IMR-90 (cell line): ENCODE data around the gene CDH2. TPM values are rescaled to one million over a fixed set of nuclear protein-coding genes. Genes with fewer than 3 reads are reported as not detected.

Experiments
- ATAC-seq: fragments of 200-7000 bp; cut with Tn5 transposase; 2 replicates; pipeline ENCODE4 v1.9.1; 2020; ENCODE audit warnings: low read depth, mild to moderate bottlenecking, moderate library complexity
- BruUV-seq: library from RNA; stranded (reverse); fragments of 400-500 nt; replicated peaks from 2 replicates; lab custom pipeline; 2021; lab: Mats Ljungman, UMichigan
- CTCF ChIA-PET: fragments of 300-600 bp; formaldehyde crosslinking; extraction: SDS; loops from one replicate; lab custom pipeline; 2021; ENCODE audit warnings: antibody characterized with exemption; lab: Yijun Ruan, JAX
- POLR2A ChIA-PET: fragments of 300-600 bp; sonication (Branson Sonifier 250); formaldehyde crosslinking; loops from one replicate; lab custom pipeline; 2022; ENCODE audit warnings: antibody characterized with exemption; ENCODE audit not compliant: unreplicated experiment; lab: Charles Lee
- DNase-seq: peaks from one replicate; pipeline ENCODE4 v3.0.0; 2013
- H2AFZ ChIP-seq: replicated peaks from 2 replicates; pipeline ENCODE3; 2013; ENCODE audit warnings: low read length, mild to moderate bottlenecking; ENCODE audit not compliant: poor library complexity
- H2AK5ac ChIP-seq: 2 replicates; pipeline ENCODE4 v1.6.1; 2013; ENCODE audit warnings: low read depth, low read length, inconsistent platforms
- H2AK9ac ChIP-seq: replicated peaks from 2 replicates; pipeline ENCODE3; 2013; ENCODE audit warnings: mild to moderate bottlenecking, low read depth, low read length, moderate library complexity; ENCODE audit not compliant: poor library complexity
- H2BK120ac ChIP-seq: 2 replicates; pipeline ENCODE4 v1.6.1; 2013; ENCODE audit warnings: low read depth, low read length, inconsistent platforms
- H2BK15ac ChIP-seq: 3 replicates; pipeline ENCODE4 v1.6.1; 2013; ENCODE audit warnings: low read depth, low read length, inconsistent platforms
- H2BK20ac ChIP-seq: 2 replicates; pipeline ENCODE4 v1.6.1; 2013; ENCODE audit warnings: low read depth, mild to moderate bottlenecking, inconsistent platforms, low read length, moderate library complexity
- H2BK5ac ChIP-seq: 2 replicates; pipeline ENCODE4 v1.6.1; 2013; ENCODE audit warnings: mild to moderate bottlenecking, low read depth, low read length, inconsistent platforms; ENCODE audit not compliant: poor library complexity, severe bottlenecking
- H3K14ac ChIP-seq: replicated peaks from 2 replicates; pipeline ENCODE4 v1.6.1; 2013; ENCODE audit warnings: low read depth, low read length, inconsistent platforms
- H3K18ac ChIP-seq: 2 replicates; pipeline ENCODE4 v1.6.1; 2013; ENCODE audit warnings: low read depth, low read length, control low read depth
- H3K23ac ChIP-seq: 2 replicates; pipeline ENCODE4 v1.6.1; 2013; ENCODE audit warnings: low read depth, low read length, inconsistent platforms
- H3K27ac ChIP-seq: 2 replicates; pipeline ENCODE4 v1.5.1; 2013; ENCODE audit warnings: mild to moderate bottlenecking, control low read depth, low read length; ENCODE audit not compliant: insufficient read depth
- H3K27me3 ChIP-seq: 2 replicates; pipeline ENCODE4 v1.6.1; 2013; ENCODE audit warnings: low read length; ENCODE audit not compliant: control insufficient read depth, insufficient read depth
- H3K36me3 ChIP-seq: 2 replicates; pipeline ENCODE4 v1.6.1; 2013; ENCODE audit warnings: low read length, mixed read lengths; ENCODE audit not compliant: control insufficient read depth, insufficient read depth
- H3K4ac ChIP-seq: 2 replicates; pipeline ENCODE4 v1.6.1; 2013; ENCODE audit warnings: low read depth, low read length, inconsistent platforms
- H3K4me1 ChIP-seq: 2 replicates; pipeline ENCODE4 v1.6.1; 2013; ENCODE audit warnings: low read length, mixed read lengths; ENCODE audit not compliant: control insufficient read depth, insufficient read depth
- H3K4me2 ChIP-seq: 2 replicates; pipeline ENCODE4 v1.6.1; 2013; ENCODE audit warnings: low read depth, mild to moderate bottlenecking, control low read depth, low read length, moderate library complexity
- H3K4me3 ChIP-seq: 2 replicates; pipeline ENCODE4 v1.5.1; 2013; ENCODE audit warnings: low read depth, mild to moderate bottlenecking, control low read depth, low read length, moderate library complexity; ENCODE audit not compliant: insufficient read depth
- H3K56ac ChIP-seq: 2 replicates; pipeline ENCODE4 v1.6.1; 2013; ENCODE audit warnings: low read length, inconsistent platforms; ENCODE audit not compliant: insufficient read depth; ENCODE audit errors: extremely low read depth
- H3K79me1 ChIP-seq, 2 experiments: 2 replicates each; pipeline ENCODE4 v1.6.1; 2013; ENCODE audit warnings: low read length in 2 of 2, inconsistent platforms in 1 of 2, low read depth in 1 of 2
- H3K9ac ChIP-seq: 2 replicates; pipeline ENCODE4 v1.6.1; 2013; ENCODE audit warnings: low read depth, low read length, control low read depth
- H3K9me1 ChIP-seq: 2 replicates; pipeline ENCODE4 v1.6.1; 2013; ENCODE audit warnings: low read length, inconsistent platforms; ENCODE audit not compliant: insufficient read depth
- H3K9me3 ChIP-seq: 2 replicates; pipeline ENCODE4 v1.6.1; 2013; ENCODE audit warnings: low read length; ENCODE audit not compliant: control insufficient read depth, insufficient read depth
- H4K20me1 ChIP-seq: 2 replicates; pipeline ENCODE4 v1.6.1; 2013; ENCODE audit warnings: low read length, inconsistent platforms; ENCODE audit not compliant: insufficient read depth
- H4K5ac ChIP-seq: 2 replicates; pipeline ENCODE4 v1.6.1; 2013; ENCODE audit warnings: mild to moderate bottlenecking, low read depth, low read length, control low read depth
- H4K8ac ChIP-seq, 2 experiments: 2 replicates each; pipeline ENCODE4 v1.6.1; 2013; ENCODE audit warnings: low read depth in 2 of 2, low read length in 2 of 2, control low read depth in 1 of 2, inconsistent platforms in 1 of 2
- H4K91ac ChIP-seq: 2 replicates; pipeline ENCODE4 v1.6.1; 2013; ENCODE audit warnings: low read depth, low read length, inconsistent platforms; ENCODE audit not compliant: insufficient read depth
- BHLHE40 ChIP-seq: fragments of 150-350 bp; IDR thresholded peaks from 2 replicates; pipeline ENCODE4 v1.6.1; 2016; ENCODE audit warnings: mild to moderate bottlenecking, low read depth, low read length
- CHD1 ChIP-seq: IDR thresholded peaks from 2 replicates; pipeline ENCODE4 v1.6.1; 2012; ENCODE audit warnings: low read depth, low read length, improper control_type of control experiment
- ELK1 ChIP-seq: fragments of 150-350 bp; IDR thresholded peaks from 2 replicates; pipeline ENCODE4 v1.6.1; 2016; ENCODE audit warnings: low read depth, mild to moderate bottlenecking, low read length, moderate library complexity, borderline replicate concordance
- FOS ChIP-seq: fragments of 150-350 bp; IDR thresholded peaks from 2 replicates; pipeline ENCODE4 v1.6.1; 2016; ENCODE audit warnings: low read depth, low read length
- MAZ ChIP-seq: IDR thresholded peaks from 2 replicates; pipeline ENCODE4 v1.6.1; 2012; ENCODE audit warnings: low read depth, mild to moderate bottlenecking, low read length, improper control_type of control experiment, moderate library complexity, borderline replicate concordance
- MXI1 ChIP-seq: IDR thresholded peaks from 2 replicates; pipeline ENCODE4 v1.6.1; 2012; ENCODE audit warnings: low read depth, mild to moderate bottlenecking, low read length, moderate library complexity, borderline replicate concordance
- POLR2A ChIP-seq: IDR thresholded peaks from 2 replicates; pipeline ENCODE4 v1.6.1; 2012; ENCODE audit warnings: mild to moderate bottlenecking, low read depth, low read length
- WGBS, 2 experiments: methylation state at CpG; one replicate each; pipeline versions ENCODE4 v1.1.5 to v1.1.7; 2013; ENCODE audit warnings: missing lambda C conversion rate in 2 of 2; ENCODE audit not compliant: insufficient read length in 1 of 2; ENCODE audit errors: extremely low coverage in 2 of 2; 5-methylcytosine and 5-hydroxymethylcytosine counted together
- dilution Hi-C: fragments of 300-500 bp; cut with HindIII; formaldehyde crosslinking; loops from one replicate; pipeline ENCODE4 v1.14.3; 2018; ENCODE audit warnings: low sequenced_read_pairs; ENCODE audit not compliant: unreplicated experiment
- in situ Hi-C: fragments of 300-500 bp; cut with MboI; formaldehyde crosslinking; loops from 3 replicates; pipeline ENCODE4 v1.14.3; 2019; ENCODE audit warnings: low sequenced_read_pairs, inconsistent platforms, mixed read lengths
- intact Hi-C: fragments of 100-400 bp; cut with micrococcal nuclease; formaldehyde crosslinking; loops from 2 replicates; pipeline ENCODE4 v1.10.0; 2022
- polyA plus RNA-seq, 3 experiments: library from polyadenylated mRNA; depleted of rRNA; stranded (reverse); fragments of >200 nt; gene quantifications; 2 replicates each; pipeline ENCODE4 v1.2.3, GENCODE V29; 2012; ENCODE audit warnings: low replicate concordance in 1 of 3
- total RNA-seq: library from RNA; depleted of rRNA; stranded (reverse); fragments of >200 nt; gene quantifications from 2 replicates; pipeline ENCODE4 v1.2.3, GENCODE V29; 2012

The CDH2 gene
- total and polyA plus RNA-seq, 2 of the 4 experiments (the other 2 are of a cell fraction) = 55.6 to 111 TPM

GRCh38 chr18:27903906-27904305 lies 273.0 kb downstream of the CDH2 start:
- no peaks in the 10 kb centered on the region for H3K9me1 ChIP-seq
- DNase-seq (no peak), ATAC-seq (no peak)
- H2AK9ac ChIP-seq = no peak overlapping the region
- no peak overlapping the region for H2AK5ac ChIP-seq
- H3K18ac ChIP-seq = no peak overlapping the region
- TF ChIP-seq ELK1 (no peak), MAZ (no peak), BHLHE40 (no peak), MXI1 (no peak), FOS (no peak), CHD1 (no peak), POLR2A (no peak)
- ChIA-PET CTCF (interaction anchor here (0.5 kb wide), 1 partner anchor 1803 kb away, joined by 3 read pairs; no protein-coding TSS in a partner anchor), POLR2A (no interaction called here)
- intact Hi-C loops (no loop called here), dilution Hi-C loops (no loop called here), in situ Hi-C loops (no loop called here)
- H4K8ac ChIP-seq = no peak overlapping the region
- H2AFZ ChIP-seq = no peak overlapping the region
- 67% methylated on average over 1 of the region's 3 CpGs; no CpG with 5 or more reads in 1 of the 2 experiments for whole genome bisulfite sequencing, 2 experiments
- H2BK15ac ChIP-seq = no peak overlapping the region
- H3K4me3 ChIP-seq = no peak overlapping the region
- H3K14ac ChIP-seq = no peak overlapping the region
- no peak overlapping the region for H3K56ac ChIP-seq
- H3K4me2 ChIP-seq = no peak overlapping the region
- no peak overlapping the region for H2BK20ac ChIP-seq
- no peak overlapping the region for H2BK120ac ChIP-seq
- no TSS peak for BruUV-seq
- no peak overlapping the region for H3K4ac ChIP-seq
- H3K27me3 ChIP-seq = peaks cover 2% of the 10 kb centered on the region; the same call in 1 of the 2 replicates
- no peak overlapping the region for H3K23ac ChIP-seq
- H3K79me1 ChIP-seq = no peaks in the 10 kb centered on the region
- no peaks in the 10 kb centered on the region for H4K20me1 ChIP-seq
- H3K27ac ChIP-seq = no peak overlapping the region
- H2BK5ac ChIP-seq = no peak overlapping the region
- no peak overlapping the region for H4K5ac ChIP-seq
- H3K4me1 ChIP-seq = no peaks in the 10 kb centered on the region
- peaks cover 2% of the 10 kb centered on the region for H3K9me3 ChIP-seq
- H3K36me3 ChIP-seq = no peaks in the 10 kb centered on the region
- no peak overlapping the region for H4K91ac ChIP-seq
- H3K9ac ChIP-seq = no peak overlapping the region
